ENCODE measurements around the gene GLG1.

DNA sequence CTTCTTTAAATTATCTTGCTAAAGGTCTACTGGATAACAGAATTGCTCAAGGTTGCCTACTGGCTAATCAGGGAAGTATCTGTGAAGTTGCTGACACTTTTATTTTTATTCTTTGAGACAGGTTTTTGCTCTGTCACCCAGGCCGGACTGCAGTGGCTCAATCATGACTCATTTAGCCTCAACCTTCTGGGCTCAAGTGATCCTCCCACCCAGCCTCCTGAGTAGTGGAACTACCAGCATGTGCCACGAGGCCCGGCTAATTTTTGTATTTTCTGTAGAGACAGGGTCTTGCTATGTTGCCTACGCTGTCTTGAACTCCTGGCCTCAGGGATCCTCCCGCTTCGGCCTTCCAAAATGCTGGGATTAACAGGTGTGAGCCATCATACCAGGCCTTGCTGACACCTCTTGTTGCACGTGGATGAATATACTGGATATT is 43.1 kb downstream of the GLG1 start:
- TF ChIP-seq POLR2A (IDR thresholded peaks at IDR 0.05; ENCODE audit: low read depth, low read length) (no peak), TAF1 (IDR thresholded peaks at IDR 0.05; ENCODE audit: low read depth, low read length) (no peak), POLR2AphosphoS5 (IDR thresholded peaks at IDR 0.05; ENCODE audit: low read depth, low read length) (no peak)

Data from GM12891 (cell line).